HCT116 (cell line): Measurements from ENCODE around the gene POR. TPM values are rescaled to one million over a fixed set of nuclear protein-coding genes. Genes with fewer than 3 reads are reported as not detected.

Source experiments
- ATAC-seq: fragments of 200-7000 bp; cut with Tn5 transposase; 2 replicates; pipeline ENCODE4 v1.9.1; 2020; ENCODE audit warnings: mild to moderate bottlenecking, moderate library complexity
- BruUV-seq: library from RNA; stranded (reverse); fragments of 400-500 nt; replicated peaks from 2 replicates; lab custom pipeline; 2021; lab: Mats Ljungman, UMichigan
- CTCF ChIA-PET: fragments of 300-600 bp; sonication (Branson Sonifier 250); formaldehyde crosslinking; loops from one replicate; lab custom pipeline; 2021; ENCODE audit warnings: antibody characterized with exemption; lab: Charles Lee
- POLR2A ChIA-PET: fragments of 300-600, 350-600 bp; sonication (Branson Sonifier 250); formaldehyde crosslinking; loops from one replicate; lab custom pipeline; 2021; ENCODE audit warnings: antibody characterized with exemption; lab: Charles Lee
- RAD21 ChIA-PET, 2 experiments: fragments of 300-600 bp; sonication (Branson Sonifier 250); formaldehyde crosslinking; loops; one replicate each; lab custom pipeline; 2023; ENCODE audit warnings: low total read pairs in 2 of 2; ENCODE audit not compliant: uncharacterized antibody in 2 of 2, unreplicated experiment in 2 of 2, low non-redundant PET in 1 of 2; lab: Charles Lee
- DNase-seq: peaks from one replicate; pipeline ENCODE4 v3.0.0-alpha.2; 2010; ENCODE audit warnings: low read depth, low spot score
- H2AFZ ChIP-seq: fragments of 200-600 bp; shearing (Covaris generic), sonication (generic); 2 replicates; pipeline ENCODE4 v1.6.1; 2017; ENCODE audit warnings: low read depth, mixed run types, mixed read lengths, antibody characterized with exemption, low read length; ENCODE audit not compliant: poor library complexity, severe bottlenecking
- H3K27ac ChIP-seq: 2 replicates; pipeline ENCODE4 v1.5.1; 2012; ENCODE audit warnings: low read depth, low read length
- H3K27me3 ChIP-seq: fragments of 200-600 bp; sonication (generic); 2 replicates; pipeline ENCODE4 v1.6.1; 2016; ENCODE audit warnings: mixed run types, low read length, mixed read lengths; ENCODE audit not compliant: insufficient read depth
- H3K36me3 ChIP-seq, 2 experiments: fragments of 200-500 bp in 1 of 2; fragments of 200-600 bp in 1 of 2; sonication (Bioruptor generic) in 1 of 2; sonication (generic) in 1 of 2; 2 replicates each; pipeline versions ENCODE4 v1.5.1 to v1.6.1; 2014 to 2016; ENCODE audit warnings: low read length in 2 of 2, inconsistent platforms in 1 of 2, mixed read lengths in 1 of 2, mixed run types in 1 of 2; ENCODE audit not compliant: insufficient read depth in 2 of 2, control insufficient read depth in 1 of 2
- H3K4me1 ChIP-seq, 2 experiments: fragments of 200-600 bp in 1 of 2; sonication (generic) in 1 of 2; 2 replicates each; pipeline versions ENCODE4 v1.5.1 to v1.6.1; 2012 to 2017; ENCODE audit warnings: low read length in 2 of 2, inconsistent platforms in 1 of 2, mild to moderate bottlenecking in 1 of 2, mixed read lengths in 1 of 2, mixed run types in 1 of 2, moderate library complexity in 1 of 2; ENCODE audit not compliant: insufficient read depth in 2 of 2, control insufficient read depth in 1 of 2
- H3K4me2 ChIP-seq: fragments of 200-600 bp; sonication (generic); 2 replicates; pipeline ENCODE4 v1.6.1; 2017; ENCODE audit warnings: mixed run types, low read length, mixed read lengths
- H3K4me3 ChIP-seq, 2 experiments: fragments of 200-600 bp in 1 of 2; sonication (generic) in 1 of 2; replicated peaks in 1 of 2; 2 replicates each; pipeline ENCODE4 v1.5.1; 2011 to 2016; ENCODE audit warnings: low read length in 2 of 2, control low read depth in 1 of 2, low read depth in 1 of 2, mild to moderate bottlenecking in 1 of 2, mixed read lengths in 1 of 2, mixed run types in 1 of 2
- H3K79me2 ChIP-seq: fragments of 200-600 bp; sonication (generic); 2 replicates; pipeline ENCODE4 v1.6.1; 2017; ENCODE audit warnings: mild to moderate bottlenecking, mixed run types, low read length, moderate library complexity, mixed read lengths; ENCODE audit not compliant: insufficient read depth
- H3K9ac ChIP-seq: fragments of 200-600 bp; sonication (generic); 2 replicates; pipeline ENCODE4 v1.6.1; 2016; ENCODE audit warnings: low read length, mixed read lengths
- H3K9me2 ChIP-seq: fragments of 200-600 bp; sonication (generic), shearing (Covaris generic); 2 replicates; pipeline ENCODE4 v1.6.1; 2017; ENCODE audit warnings: mixed run types, mild to moderate bottlenecking, moderate library complexity; ENCODE audit not compliant: insufficient read depth
- H3K9me3 ChIP-seq, 2 experiments: fragments of 200-500 bp in 1 of 2; fragments of 200-600 bp in 1 of 2; sonication (Bioruptor generic) in 1 of 2; sonication (generic) in 1 of 2; 2 replicates each; pipeline ENCODE4 v1.6.1; 2014 to 2017; ENCODE audit warnings: low read length in 2 of 2, mixed read lengths in 2 of 2, inconsistent platforms in 1 of 2, low read depth in 1 of 2, mild to moderate bottlenecking in 1 of 2, mixed run types in 1 of 2, moderate library complexity in 1 of 2; ENCODE audit not compliant: control insufficient read depth in 1 of 2, insufficient read depth in 1 of 2
- H4K20me1 ChIP-seq: fragments of 200-600 bp; sonication (generic), shearing (Covaris generic); 2 replicates; pipeline ENCODE4 v1.6.1; 2017; ENCODE audit warnings: mixed run types, mild to moderate bottlenecking, moderate library complexity; ENCODE audit not compliant: insufficient read depth
- intact Hi-C: fragments of 100-400 bp; cut with micrococcal nuclease; formaldehyde crosslinking; loops from 2 replicates; pipeline ENCODE4 v1.10.0; 2022
- total RNA-seq: library from RNA; stranded (reverse); gene quantifications from one replicate; pipeline ENCODE4 v1.2.1, GENCODE V29; 2021; ENCODE audit not compliant: unreplicated experiment
- TF ChIP-seq, protein P1 (sequence below), 3 experiments: fragments of 200-600 bp in 1 of 3; sonication (generic) in 1 of 3; IDR thresholded peaks in 2 of 3; conservative IDR thresholded peaks in 1 of 3; 2 replicates each; pipeline ENCODE4 v1.5.1; 2012 to 2017; ENCODE audit warnings: low read depth in 2 of 3, low read length in 2 of 3, antibody characterized with exemption in 1 of 3, borderline replicate concordance in 1 of 3, control low read depth in 1 of 3, mild to moderate bottlenecking in 1 of 3, mixed read lengths in 1 of 3, mixed run types in 1 of 3, moderate library complexity in 1 of 3; ENCODE audit not compliant: insufficient read depth in 1 of 3
- TF ChIP-seq, protein P2 (sequence below): IDR thresholded peaks from 2 replicates; pipeline ENCODE4 v1.6.1; 2012; ENCODE audit warnings: low read depth

POR gene
- total RNA-seq, 1 experiment from 2014 or later = 120 TPM

DNA sequence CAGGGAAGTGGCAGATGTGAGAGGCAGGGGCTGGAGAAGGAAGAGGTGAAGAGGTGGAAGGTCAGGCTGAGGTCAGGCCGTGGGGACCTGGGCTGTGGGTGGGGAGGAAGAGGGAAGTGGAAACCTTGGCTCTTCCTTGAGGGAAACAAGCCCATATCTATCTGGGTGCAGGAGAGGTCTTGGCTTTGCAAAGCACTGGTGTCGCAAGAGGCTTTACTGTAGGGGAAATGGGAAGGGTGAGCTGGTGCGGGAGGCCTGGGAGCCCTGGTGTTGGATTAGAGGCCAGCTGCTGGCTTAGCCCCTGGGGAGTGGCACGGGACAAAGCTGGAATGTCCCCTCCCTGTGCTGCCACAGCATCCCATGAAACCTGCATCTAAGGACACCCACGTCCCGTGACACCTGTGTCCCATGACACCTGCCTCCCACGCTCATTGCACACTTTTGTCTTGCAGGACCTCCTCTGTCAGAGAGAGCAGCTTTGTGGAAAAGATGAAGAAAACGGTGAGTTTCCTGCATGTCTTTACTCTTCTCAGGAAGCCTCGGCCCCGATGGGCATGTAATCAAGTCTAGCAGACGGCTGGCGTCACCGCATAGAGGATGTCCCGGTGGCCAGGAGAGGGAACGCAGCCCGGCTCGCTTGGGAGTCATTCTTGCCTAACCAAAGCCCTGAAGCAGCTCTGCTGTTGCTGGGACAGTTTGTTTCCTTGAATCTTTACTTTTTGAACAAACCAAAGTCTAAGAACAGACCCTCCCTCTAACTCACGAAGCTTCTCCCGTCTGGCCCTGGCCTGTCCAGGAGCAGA is 57.2 kb downstream of the POR start:
- Histone ChIP-seq H3K9me2 (no peaks in the 10 kb centered on the region), H3K27me3 (no peaks in the 10 kb centered on the region), H3K4me2 (no peak overlapping the region), H3K4me3 (no peak overlapping the region), H3K9ac (no peak overlapping the region), H3K27ac (no peak overlapping the region), H3K9me3 (no peaks in the 10 kb centered on the region), H3K79me2 (no peaks in the 10 kb centered on the region), H4K20me1 (no peaks in the 10 kb centered on the region), H2AFZ (no peak overlapping the region)
- DNase-seq = no peak
- no TSS peak for BruUV-seq
- ChIA-PET RAD21 (no interaction called here), POLR2A (interaction anchor here (0.8 kb wide), 1 partner anchor 56 kb away, joined by 3 read pairs; no protein-coding TSS in a partner anchor), CTCF (no interaction called here)
- intact Hi-C loops = no loop called here
- TF ChIP-seq, protein P1, sequence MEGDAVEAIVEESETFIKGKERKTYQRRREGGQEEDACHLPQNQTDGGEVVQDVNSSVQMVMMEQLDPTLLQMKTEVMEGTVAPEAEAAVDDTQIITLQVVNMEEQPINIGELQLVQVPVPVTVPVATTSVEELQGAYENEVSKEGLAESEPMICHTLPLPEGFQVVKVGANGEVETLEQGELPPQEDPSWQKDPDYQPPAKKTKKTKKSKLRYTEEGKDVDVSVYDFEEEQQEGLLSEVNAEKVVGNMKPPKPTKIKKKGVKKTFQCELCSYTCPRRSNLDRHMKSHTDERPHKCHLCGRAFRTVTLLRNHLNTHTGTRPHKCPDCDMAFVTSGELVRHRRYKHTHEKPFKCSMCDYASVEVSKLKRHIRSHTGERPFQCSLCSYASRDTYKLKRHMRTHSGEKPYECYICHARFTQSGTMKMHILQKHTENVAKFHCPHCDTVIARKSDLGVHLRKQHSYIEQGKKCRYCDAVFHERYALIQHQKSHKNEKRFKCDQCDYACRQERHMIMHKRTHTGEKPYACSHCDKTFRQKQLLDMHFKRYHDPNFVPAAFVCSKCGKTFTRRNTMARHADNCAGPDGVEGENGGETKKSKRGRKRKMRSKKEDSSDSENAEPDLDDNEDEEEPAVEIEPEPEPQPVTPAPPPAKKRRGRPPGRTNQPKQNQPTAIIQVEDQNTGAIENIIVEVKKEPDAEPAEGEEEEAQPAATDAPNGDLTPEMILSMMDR (IDR thresholded peaks at IDR 0.05 in 2 of 3, conservative IDR thresholded peaks at IDR 0.05 in 1 of 3; ENCODE audit: borderline replicate concordance in 1 of 3, insufficient read depth in 1 of 3, low read depth in 2 of 3, low read length in 2 of 3) = peak in 2 of 3 experiments; percentile 12 to 43; a peak in 2 of 6 replicates
- TF ChIP-seq, protein P2, sequence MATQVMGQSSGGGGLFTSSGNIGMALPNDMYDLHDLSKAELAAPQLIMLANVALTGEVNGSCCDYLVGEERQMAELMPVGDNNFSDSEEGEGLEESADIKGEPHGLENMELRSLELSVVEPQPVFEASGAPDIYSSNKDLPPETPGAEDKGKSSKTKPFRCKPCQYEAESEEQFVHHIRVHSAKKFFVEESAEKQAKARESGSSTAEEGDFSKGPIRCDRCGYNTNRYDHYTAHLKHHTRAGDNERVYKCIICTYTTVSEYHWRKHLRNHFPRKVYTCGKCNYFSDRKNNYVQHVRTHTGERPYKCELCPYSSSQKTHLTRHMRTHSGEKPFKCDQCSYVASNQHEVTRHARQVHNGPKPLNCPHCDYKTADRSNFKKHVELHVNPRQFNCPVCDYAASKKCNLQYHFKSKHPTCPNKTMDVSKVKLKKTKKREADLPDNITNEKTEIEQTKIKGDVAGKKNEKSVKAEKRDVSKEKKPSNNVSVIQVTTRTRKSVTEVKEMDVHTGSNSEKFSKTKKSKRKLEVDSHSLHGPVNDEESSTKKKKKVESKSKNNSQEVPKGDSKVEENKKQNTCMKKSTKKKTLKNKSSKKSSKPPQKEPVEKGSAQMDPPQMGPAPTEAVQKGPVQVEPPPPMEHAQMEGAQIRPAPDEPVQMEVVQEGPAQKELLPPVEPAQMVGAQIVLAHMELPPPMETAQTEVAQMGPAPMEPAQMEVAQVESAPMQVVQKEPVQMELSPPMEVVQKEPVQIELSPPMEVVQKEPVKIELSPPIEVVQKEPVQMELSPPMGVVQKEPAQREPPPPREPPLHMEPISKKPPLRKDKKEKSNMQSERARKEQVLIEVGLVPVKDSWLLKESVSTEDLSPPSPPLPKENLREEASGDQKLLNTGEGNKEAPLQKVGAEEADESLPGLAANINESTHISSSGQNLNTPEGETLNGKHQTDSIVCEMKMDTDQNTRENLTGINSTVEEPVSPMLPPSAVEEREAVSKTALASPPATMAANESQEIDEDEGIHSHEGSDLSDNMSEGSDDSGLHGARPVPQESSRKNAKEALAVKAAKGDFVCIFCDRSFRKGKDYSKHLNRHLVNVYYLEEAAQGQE = no peak
- TF ChIP-seq, all 23 proteins: peak for 1
- peak; percentile 79 for ATAC-seq
- Histone ChIP-seq H3K36me3 (peaks cover 4 to 6% of the 10 kb centered on the region in 2 experiments; a peak in 2 of 4 replicates), H3K4me1 (no peaks in the 10 kb centered on the region)
